Neural crest cell (in vitro differentiated cells): Measurements from ENCODE around the gene FAM184B. TPM values are rescaled to one million over a fixed set of nuclear protein-coding genes. Genes with fewer than 3 reads are reported as not detected.
A peak's percentile ranks its signal among the peaks of the same experiment; 100 is the strongest.

ENCODE experiments used
- DNase-seq: peaks from one replicate; pipeline ENCODE4 v3.0.0; 2021; ENCODE audit warnings: low read depth, mixed read lengths, low spot score
- H3K27ac Mint-ChIP-seq: one replicate; pipeline ENCODE4 v1.8.0; 2021; ENCODE audit warnings: mild to moderate bottlenecking, mixed read lengths; ENCODE audit not compliant: unreplicated experiment
- H3K27me3 Mint-ChIP-seq: 2 replicates; pipeline ENCODE4 v1.8.0; 2021; ENCODE audit warnings: low read depth, mild to moderate bottlenecking, mixed read lengths
- H3K36me3 Mint-ChIP-seq: 2 replicates; pipeline ENCODE4 v1.8.0; 2021; ENCODE audit warnings: low read depth, mild to moderate bottlenecking, mixed read lengths
- H3K4me1 Mint-ChIP-seq: 2 replicates; pipeline ENCODE4 v1.8.0; 2021; ENCODE audit warnings: mixed read lengths
- H3K4me3 Mint-ChIP-seq: one replicate; pipeline ENCODE4 v1.8.0; 2021; ENCODE audit warnings: mild to moderate bottlenecking, mixed read lengths
- H3K9me3 Mint-ChIP-seq: 2 replicates; pipeline ENCODE4 v1.8.0; 2021; ENCODE audit warnings: mixed read lengths
- total RNA-seq: library from RNA; stranded (reverse); gene quantifications from 2 replicates; pipeline ENCODE4 v1.2.1, GENCODE V29; 2021
- TF ChIP-seq, protein P1 (sequence below): fragments of 200-600 bp; sonication (generic); conservative IDR thresholded peaks from 2 replicates; pipeline ENCODE4 v1.5.0; 2021; ENCODE audit warnings: antibody characterized with exemption, mild to moderate bottlenecking

The FAM184B gene
- total RNA-seq, 1 donor from 2014 or later, result 0.12 TPM

DNA sequence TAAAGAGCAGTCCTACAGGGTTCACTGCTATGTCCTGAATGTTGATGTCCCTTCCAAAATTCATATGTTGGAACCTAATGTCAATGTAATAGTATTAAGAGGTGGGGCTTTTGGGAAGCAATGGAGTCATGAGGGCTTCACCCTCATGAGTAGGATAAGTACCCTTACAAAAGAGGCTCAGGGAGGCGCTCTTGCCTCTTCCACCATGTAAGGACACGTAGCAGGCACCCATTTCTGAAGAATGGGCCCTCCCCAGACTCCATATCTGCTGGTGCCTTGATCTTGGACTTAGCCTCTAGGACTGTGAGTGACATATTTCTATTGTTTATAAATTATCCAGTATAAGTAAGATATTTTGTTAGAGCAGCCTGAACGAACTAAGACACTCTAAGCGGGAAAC, 151.2 kb downstream of the FAM184B start:
- H3K9me3 Mint-ChIP-seq, result no peaks in the 10 kb centered on the region
- H3K27ac Mint-ChIP-seq, result no peak overlapping the region
- no peak for DNase-seq
- peaks cover 29% of the 10 kb centered on the region for H3K36me3 Mint-ChIP-seq
- H3K4me1 Mint-ChIP-seq, result no peaks in the 10 kb centered on the region
- TF ChIP-seq, protein P1, sequence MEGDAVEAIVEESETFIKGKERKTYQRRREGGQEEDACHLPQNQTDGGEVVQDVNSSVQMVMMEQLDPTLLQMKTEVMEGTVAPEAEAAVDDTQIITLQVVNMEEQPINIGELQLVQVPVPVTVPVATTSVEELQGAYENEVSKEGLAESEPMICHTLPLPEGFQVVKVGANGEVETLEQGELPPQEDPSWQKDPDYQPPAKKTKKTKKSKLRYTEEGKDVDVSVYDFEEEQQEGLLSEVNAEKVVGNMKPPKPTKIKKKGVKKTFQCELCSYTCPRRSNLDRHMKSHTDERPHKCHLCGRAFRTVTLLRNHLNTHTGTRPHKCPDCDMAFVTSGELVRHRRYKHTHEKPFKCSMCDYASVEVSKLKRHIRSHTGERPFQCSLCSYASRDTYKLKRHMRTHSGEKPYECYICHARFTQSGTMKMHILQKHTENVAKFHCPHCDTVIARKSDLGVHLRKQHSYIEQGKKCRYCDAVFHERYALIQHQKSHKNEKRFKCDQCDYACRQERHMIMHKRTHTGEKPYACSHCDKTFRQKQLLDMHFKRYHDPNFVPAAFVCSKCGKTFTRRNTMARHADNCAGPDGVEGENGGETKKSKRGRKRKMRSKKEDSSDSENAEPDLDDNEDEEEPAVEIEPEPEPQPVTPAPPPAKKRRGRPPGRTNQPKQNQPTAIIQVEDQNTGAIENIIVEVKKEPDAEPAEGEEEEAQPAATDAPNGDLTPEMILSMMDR, result no peak
- H3K4me3 Mint-ChIP-seq, result no peak overlapping the region
- H3K27me3 Mint-ChIP-seq, result no peaks in the 10 kb centered on the region

DNA sequence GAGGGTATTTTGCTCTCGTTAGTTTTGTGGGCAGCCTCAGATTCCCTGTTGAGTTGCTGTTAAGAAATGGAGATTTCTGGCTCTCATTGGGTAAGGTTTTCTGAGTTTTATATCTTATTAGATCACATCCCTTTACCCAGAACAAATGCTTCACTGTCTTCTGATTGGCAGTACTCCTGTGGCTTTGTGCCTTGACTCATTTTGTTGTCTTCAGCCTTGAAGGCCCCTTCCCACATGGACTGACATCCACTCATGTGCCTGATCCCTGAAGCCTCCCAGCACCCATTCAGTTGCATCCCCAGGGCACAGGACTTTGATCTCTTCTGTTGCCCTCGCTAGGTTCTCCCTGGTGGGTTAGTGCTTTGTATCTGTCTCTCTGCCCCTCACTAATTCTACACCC, 156.6 kb downstream of the FAM184B start:
- TF ChIP-seq, protein P1, result no peak
- H3K36me3 Mint-ChIP-seq, result peaks cover 35% of the 10 kb centered on the region
- no peak overlapping the region for H3K4me3 Mint-ChIP-seq
- H3K27me3 Mint-ChIP-seq, result no peaks in the 10 kb centered on the region
- H3K27ac Mint-ChIP-seq, result peak overlapping the region; percentile 47
- no peak for DNase-seq
- no peaks in the 10 kb centered on the region for H3K9me3 Mint-ChIP-seq
- H3K4me1 Mint-ChIP-seq, result no peaks in the 10 kb centered on the region

DNA sequence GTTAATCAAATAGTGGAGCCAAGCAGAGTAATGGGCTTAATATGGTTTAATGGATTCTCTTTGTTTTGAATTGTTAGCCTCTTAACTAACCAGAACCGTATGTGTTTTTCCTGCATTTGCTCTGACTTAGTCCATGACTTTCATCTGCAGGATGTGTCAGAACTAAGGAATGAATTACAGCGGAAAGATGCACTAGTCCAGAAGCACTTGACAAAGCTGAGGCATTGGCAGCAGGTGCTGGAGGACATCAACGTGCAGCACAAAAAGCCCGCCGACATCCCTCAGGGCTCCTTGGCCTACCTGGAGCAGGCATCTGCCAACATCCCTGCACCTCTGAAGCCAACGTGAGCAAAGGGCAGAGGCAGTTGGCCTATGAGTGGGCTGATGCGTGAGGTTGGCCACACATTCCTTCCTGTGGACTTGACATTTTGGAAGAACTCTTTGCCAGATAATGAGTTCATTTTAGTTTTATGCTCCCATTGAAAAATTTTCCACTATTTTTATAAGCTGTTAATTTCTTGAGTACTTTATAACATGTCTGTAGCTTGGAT, 157.9 kb downstream of the FAM184B start:
- no peaks in the 10 kb centered on the region for H3K9me3 Mint-ChIP-seq
- no peak for DNase-seq
- H3K36me3 Mint-ChIP-seq, result peaks cover 31% of the 10 kb centered on the region

DNA sequence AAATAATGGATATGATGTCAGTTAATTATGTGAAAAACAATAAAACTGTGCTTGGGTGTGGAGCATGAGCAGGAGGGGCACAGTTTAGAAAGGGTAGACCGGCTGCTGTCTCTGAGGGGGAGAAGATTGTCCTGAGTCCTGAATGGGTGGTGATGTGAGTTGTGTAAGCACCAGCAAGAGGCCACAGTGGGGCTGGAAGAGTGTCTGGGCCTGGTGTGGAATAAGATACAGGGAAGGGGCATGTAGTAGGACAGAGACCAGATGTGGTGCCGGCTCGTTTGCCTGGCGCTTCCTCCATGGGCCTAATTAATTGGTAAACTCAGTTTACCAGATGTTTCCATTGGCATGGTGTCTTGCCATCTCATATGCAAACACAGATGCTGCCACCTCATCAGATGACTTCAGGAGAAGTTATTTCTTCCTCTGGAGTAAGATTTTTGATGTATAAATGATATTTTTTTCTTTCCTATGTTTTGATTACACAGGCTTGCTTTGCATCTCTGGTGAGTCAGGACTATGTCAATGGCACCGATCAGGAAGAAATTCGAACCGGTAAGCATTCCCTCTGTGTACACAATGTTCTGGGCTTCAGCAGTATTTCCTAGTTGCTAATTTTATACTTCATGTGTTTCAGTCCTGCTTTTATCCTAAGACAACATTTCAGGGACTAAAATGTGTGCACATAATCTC, 161.9 kb downstream of the FAM184B start:
- no peaks in the 10 kb centered on the region for H3K27me3 Mint-ChIP-seq
- H3K4me3 Mint-ChIP-seq, result peak overlapping the region; percentile 21
- no peaks in the 10 kb centered on the region for H3K9me3 Mint-ChIP-seq
- no peak for DNase-seq
- peaks cover 19% of the 10 kb centered on the region for H3K36me3 Mint-ChIP-seq
- peaks cover 23% of the 10 kb centered on the region for H3K4me1 Mint-ChIP-seq
- H3K27ac Mint-ChIP-seq, result peak overlapping the region; percentile 9
- TF ChIP-seq, protein P1, result no peak

More for the DNA sequence above, 157.9 kb downstream of the FAM184B start:
- TF ChIP-seq, protein P1, result no peak
- no peaks in the 10 kb centered on the region for H3K27me3 Mint-ChIP-seq
- no peak overlapping the region for H3K4me3 Mint-ChIP-seq
- peaks cover 5% of the 10 kb centered on the region for H3K4me1 Mint-ChIP-seq
- H3K27ac Mint-ChIP-seq, result peak overlapping the region; percentile 57

DNA sequence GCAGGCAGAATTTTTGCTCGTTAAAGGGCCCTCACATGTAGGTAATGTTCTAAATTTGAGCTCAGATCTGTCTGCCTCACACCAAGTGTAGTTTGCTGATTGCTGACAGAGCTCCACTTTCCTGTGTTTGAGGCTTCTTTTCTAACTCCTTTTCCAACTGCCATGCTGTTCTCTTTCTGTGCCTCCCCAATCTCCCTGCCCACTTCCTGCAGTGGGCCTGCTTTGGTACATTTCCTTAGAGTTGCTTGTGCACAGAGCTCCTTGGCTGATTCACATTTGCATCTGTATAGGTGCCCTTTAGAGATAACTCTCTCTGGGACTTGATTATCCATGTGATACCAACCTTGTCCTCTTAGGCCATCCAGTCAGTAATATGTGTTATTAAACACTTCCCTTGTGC, 162.5 kb downstream of the FAM184B start:
- Mint-ChIP-seq H3K36me3 (peaks cover 13% of the 10 kb centered on the region), H3K4me3 (peak overlapping the region; percentile 60), H3K9me3 (no peaks in the 10 kb centered on the region), H3K27me3 (no peaks in the 10 kb centered on the region), H3K27ac (peak overlapping the region; percentile 9), H3K4me1 (peaks cover 29% of the 10 kb centered on the region)
- DNase-seq, result no peak
- TF ChIP-seq, protein P1, result no peak
